ENCODE data around the gene PDE6H. TPM values are rescaled to one million over a fixed set of nuclear protein-coding genes. Genes with fewer than 3 reads are reported as not detected.

The PDE6H gene
- total RNA-seq, 1 experiment from 2014 or later = not detected

- ATAC-seq = no peak
- no peaks in the 10 kb centered on the region for H3K36me3 ChIP-seq (ENCODE audit: control insufficient read depth, insufficient read depth, low read length)
- intact Hi-C loops (cut with micrococcal nuclease; ENCODE audit: unreplicated experiment) (no loop called here), in situ Hi-C loops (cut with HindIII; ENCODE audit: low pct_unique_long_range_greater_than_20kb, low sequenced_read_pairs) (no loop called here)
- H3K27ac ChIP-seq (ENCODE audit: low read length) = no peak overlapping the region
- H3K4me1 ChIP-seq (ENCODE audit: control insufficient read depth, insufficient read depth, low read length) = no peaks in the 10 kb centered on the region
- no TSS peak for BruUV-seq (replicated peaks)
- H3K4me3 ChIP-seq (ENCODE audit: low read depth in 2 of 2, low read length in 2 of 2) = no peak overlapping the region
- ChIA-PET POLR2A (no interaction called here), CTCF (no interaction called here)
- no peaks in the 10 kb centered on the region for H3K27me3 ChIP-seq (ENCODE audit: control insufficient read depth, insufficient read depth, low read length)
- no peak for DNase-seq (ENCODE audit: low read depth, low spot score)
- no peaks in the 10 kb centered on the region for H3K9me3 ChIP-seq (ENCODE audit: control insufficient read depth, insufficient read depth, low read depth, low read length)
- TF ChIP-seq POLR2AphosphoS5 (IDR thresholded peaks at IDR 0.05; ENCODE audit: low read depth, low read length) (no peak), SIN3A (IDR thresholded peaks at IDR 0.05; ENCODE audit: borderline replicate concordance, insufficient read depth, low read depth, low read length) (no peak), CTCF (IDR thresholded peaks at IDR 0.05) (no peak), REST (IDR thresholded peaks at IDR 0.05; ENCODE audit: insufficient read depth in 1 of 2, low read depth in 2 of 2, low read length in 1 of 2) (no peak), TCF7L2 (IDR thresholded peaks at IDR 0.05; ENCODE audit: low read depth, low read length) (no peak)
Measured at GRCh38 chr12:14986449-14986848, 13.6 kb downstream of the PDE6H start.

GRCh38 chr12:14988035-14988434, 15.2 kb downstream of the PDE6H start:
- BruUV-seq (replicated peaks) = no TSS peak
- ATAC-seq (no peak), DNase-seq (ENCODE audit: low read depth, low spot score) (no peak)
- Histone ChIP-seq H3K27ac (ENCODE audit: low read length) (no peak overlapping the region), H3K36me3 (ENCODE audit: control insufficient read depth, insufficient read depth, low read length) (no peaks in the 10 kb centered on the region), H3K4me3 (ENCODE audit: low read depth in 2 of 2, low read length in 2 of 2) (no peak overlapping the region), H3K9me3 (ENCODE audit: control insufficient read depth, insufficient read depth, low read depth, low read length) (no peaks in the 10 kb centered on the region), H3K27me3 (ENCODE audit: control insufficient read depth, insufficient read depth, low read length) (no peaks in the 10 kb centered on the region), H3K4me1 (ENCODE audit: control insufficient read depth, insufficient read depth, low read length) (no peaks in the 10 kb centered on the region)
- ChIA-PET POLR2A (interaction anchor here (0.6 kb wide), 1 partner anchor 171 kb away, joined by 7 read pairs; no protein-coding TSS in a partner anchor), CTCF (no interaction called here)
- intact Hi-C loops (cut with micrococcal nuclease; ENCODE audit: unreplicated experiment) = no loop called here
- no peak for TF ChIP-seq CTCF (IDR thresholded peaks at IDR 0.05)
- no peak for TF ChIP-seq SIN3A (IDR thresholded peaks at IDR 0.05; ENCODE audit: borderline replicate concordance, insufficient read depth, low read depth, low read length)
- TF ChIP-seq TCF7L2 (IDR thresholded peaks at IDR 0.05; ENCODE audit: low read depth, low read length) = no peak
- in situ Hi-C loops (cut with HindIII; ENCODE audit: low pct_unique_long_range_greater_than_20kb, low sequenced_read_pairs) = no loop called here
